Liver (tissue), 3 donors: ENCODE data around the gene OR52I1.

Experiments used
- ATF3 ChIP-seq: IDR thresholded peaks from 2 replicates; pipeline ENCODE4 v1.6.1; 2016; ENCODE audit warnings: antibody characterized with exemption
- CTCF ChIP-seq: fragments of 150-350 bp; IDR thresholded peaks from 2 replicates; pipeline ENCODE4 v1.5.1; 2017; ENCODE audit warnings: improper control_type of control experiment, low read depth, low read length; ENCODE audit not compliant: missing input control
- EGR1 ChIP-seq, 2 donors: IDR thresholded peaks; 2 replicates each; pipeline ENCODE4 v1.6.1; 2016 to 2018; ENCODE audit warnings: antibody characterized with exemption in 2 of 2, low read depth in 2 of 2
- FOXA1 ChIP-seq: IDR thresholded peaks from 2 replicates; pipeline ENCODE4 v1.6.1; 2016; ENCODE audit warnings: antibody characterized with exemption
- GABPA ChIP-seq, 2 donors: IDR thresholded peaks in 1 of 2; conservative IDR thresholded peaks in 1 of 2; 2 replicates each; pipeline ENCODE4 v1.6.1; 2016; ENCODE audit warnings: antibody characterized with exemption in 2 of 2, mild to moderate bottlenecking in 1 of 2, moderate library complexity in 1 of 2
- HNF4A ChIP-seq, 2 donors: conservative IDR thresholded peaks; 2 replicates each; pipeline ENCODE4 v1.6.1; 2016; ENCODE audit warnings: antibody characterized with exemption in 2 of 2, mild to moderate bottlenecking in 2 of 2
- JUND ChIP-seq, 2 donors: IDR thresholded peaks; 2 replicates each; pipeline ENCODE4 v1.6.1; 2016; ENCODE audit warnings: antibody characterized with exemption in 2 of 2
- RAD21 ChIP-seq, 2 donors: IDR thresholded peaks; 2 replicates each; pipeline ENCODE4 v1.6.1; 2016; ENCODE audit warnings: antibody characterized with exemption in 2 of 2, mild to moderate bottlenecking in 2 of 2
- REST ChIP-seq: IDR thresholded peaks from 2 replicates; pipeline ENCODE4 v1.6.1; 2016; ENCODE audit warnings: antibody characterized with exemption, mild to moderate bottlenecking
- SP1 ChIP-seq: IDR thresholded peaks from 2 replicates; pipeline ENCODE4 v1.6.1; 2018; ENCODE audit warnings: antibody characterized with exemption, mild to moderate bottlenecking
- TAF1 ChIP-seq: conservative IDR thresholded peaks from 2 replicates; pipeline ENCODE4 v1.6.1; 2016; ENCODE audit warnings: antibody characterized with exemption, mild to moderate bottlenecking
- YY1 ChIP-seq: IDR thresholded peaks from 2 replicates; pipeline ENCODE4 v1.6.1; 2016; ENCODE audit warnings: antibody characterized with exemption, mild to moderate bottlenecking
- TF ChIP-seq, protein P1 (sequence below): IDR thresholded peaks from 2 replicates; pipeline ENCODE4 v1.6.1; 2016; ENCODE audit warnings: antibody characterized with exemption
- TF ChIP-seq, protein P2 (sequence below): IDR thresholded peaks from 2 replicates; pipeline ENCODE4 v1.6.1; 2016; ENCODE audit warnings: antibody characterized with exemption
- donor health status: healthy.
- donor health status: healthy.

DNA sequence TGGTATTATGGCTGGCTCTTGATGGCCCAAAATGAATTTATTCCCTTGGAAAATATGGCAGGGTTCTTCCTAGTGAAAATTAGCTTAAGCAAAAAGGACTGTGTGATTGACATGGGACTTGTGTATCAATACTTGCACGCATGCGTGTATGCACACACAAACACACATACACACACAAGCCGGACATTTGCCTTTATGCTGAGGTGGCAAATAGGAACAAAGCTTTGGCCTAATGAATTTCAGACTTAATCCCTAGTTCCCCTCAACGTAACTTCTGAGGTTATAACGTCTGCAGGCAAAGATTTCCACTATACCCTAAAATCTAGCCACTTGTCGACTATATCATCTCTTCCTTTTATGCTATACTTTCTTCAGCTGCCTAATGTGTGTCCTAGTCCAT lies 15.2 kb upstream of the OR52I1 start:
- no peak for TF ChIP-seq CTCF
- TF ChIP-seq GABPA (IDR thresholded peaks at IDR 0.05 in 1 of 2, conservative IDR thresholded peaks at IDR 0.05 in 1 of 2), result no peak
- no peak for TF ChIP-seq HNF4A (conservative IDR thresholded peaks at IDR 0.05)
- TF ChIP-seq, protein P1, sequence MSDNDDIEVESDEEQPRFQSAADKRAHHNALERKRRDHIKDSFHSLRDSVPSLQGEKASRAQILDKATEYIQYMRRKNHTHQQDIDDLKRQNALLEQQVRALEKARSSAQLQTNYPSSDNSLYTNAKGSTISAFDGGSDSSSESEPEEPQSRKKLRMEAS, result no peak
- no peak for TF ChIP-seq REST
- no peak for TF ChIP-seq RAD21 (IDR thresholded peaks at IDR 0.05)
- no peak for TF ChIP-seq FOXA1
- TF ChIP-seq YY1, result no peak
- no peak for TF ChIP-seq ATF3
- TF ChIP-seq, protein P2, sequence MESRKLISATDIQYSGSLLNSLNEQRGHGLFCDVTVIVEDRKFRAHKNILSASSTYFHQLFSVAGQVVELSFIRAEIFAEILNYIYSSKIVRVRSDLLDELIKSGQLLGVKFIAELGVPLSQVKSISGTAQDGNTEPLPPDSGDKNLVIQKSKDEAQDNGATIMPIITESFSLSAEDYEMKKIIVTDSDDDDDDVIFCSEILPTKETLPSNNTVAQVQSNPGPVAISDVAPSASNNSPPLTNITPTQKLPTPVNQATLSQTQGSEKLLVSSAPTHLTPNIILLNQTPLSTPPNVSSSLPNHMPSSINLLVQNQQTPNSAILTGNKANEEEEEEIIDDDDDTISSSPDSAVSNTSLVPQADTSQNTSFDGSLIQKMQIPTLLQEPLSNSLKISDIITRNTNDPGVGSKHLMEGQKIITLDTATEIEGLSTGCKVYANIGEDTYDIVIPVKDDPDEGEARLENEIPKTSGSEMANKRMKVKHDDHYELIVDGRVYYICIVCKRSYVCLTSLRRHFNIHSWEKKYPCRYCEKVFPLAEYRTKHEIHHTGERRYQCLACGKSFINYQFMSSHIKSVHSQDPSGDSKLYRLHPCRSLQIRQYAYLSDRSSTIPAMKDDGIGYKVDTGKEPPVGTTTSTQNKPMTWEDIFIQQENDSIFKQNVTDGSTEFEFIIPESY, result no peak
- no peak for TF ChIP-seq TAF1
- no peak for TF ChIP-seq EGR1 (IDR thresholded peaks at IDR 0.05; ENCODE audit: low read depth in 2 of 2)
- TF ChIP-seq JUND (IDR thresholded peaks at IDR 0.05), result no peak
- TF ChIP-seq SP1, result no peak
